CD4-positive, alpha-beta T cell treated with Interleukin-1 beta for 1 hour (primary cell): ENCODE data around the gene IMPDH2.
A peak's percentile ranks its signal among the peaks of the same experiment; 100 is the strongest.
"Not testable (repeated sequence)": the region's sequence is repeated elsewhere in the genome, so short reads cannot be mapped to it uniquely, and the experiment has no call there.

Experiments
- DNase-seq, 2 donors: peaks; one replicate each; pipeline ENCODE4 v3.0.0-alpha.2; 2020 to 2022

Gene IMPDH2

DNA sequence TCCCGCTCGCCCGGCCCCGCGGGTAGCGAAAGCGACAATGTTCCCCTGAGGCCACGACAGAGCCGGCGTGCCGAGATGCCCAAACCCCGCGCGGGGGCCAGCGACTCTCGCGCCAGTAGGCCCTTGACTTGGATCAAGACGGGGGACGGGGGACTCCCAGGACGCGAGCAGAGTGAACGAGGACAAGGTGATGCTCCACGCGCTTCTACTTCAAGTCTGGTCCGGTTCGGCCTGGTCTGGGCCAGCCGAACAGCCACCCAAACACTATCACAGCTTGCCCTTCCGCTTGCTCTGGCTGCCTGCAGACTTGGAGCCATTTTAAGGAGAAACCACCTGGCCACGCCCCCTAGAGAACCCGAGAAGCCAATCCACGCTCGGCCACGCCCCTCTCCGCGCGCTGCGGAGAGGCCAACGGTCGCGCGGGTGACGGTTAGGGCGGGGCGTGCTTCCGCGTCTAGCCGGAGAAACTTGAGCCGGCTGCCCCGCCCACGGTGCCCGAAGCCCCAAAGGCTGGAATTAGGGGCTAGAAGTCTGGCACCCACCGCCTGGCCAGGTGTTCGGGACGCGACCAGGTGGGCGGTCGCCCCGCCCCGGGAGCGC lies 7.9 kb downstream of the IMPDH2 start:
- peak; percentile 99 for DNase-seq

DNA sequence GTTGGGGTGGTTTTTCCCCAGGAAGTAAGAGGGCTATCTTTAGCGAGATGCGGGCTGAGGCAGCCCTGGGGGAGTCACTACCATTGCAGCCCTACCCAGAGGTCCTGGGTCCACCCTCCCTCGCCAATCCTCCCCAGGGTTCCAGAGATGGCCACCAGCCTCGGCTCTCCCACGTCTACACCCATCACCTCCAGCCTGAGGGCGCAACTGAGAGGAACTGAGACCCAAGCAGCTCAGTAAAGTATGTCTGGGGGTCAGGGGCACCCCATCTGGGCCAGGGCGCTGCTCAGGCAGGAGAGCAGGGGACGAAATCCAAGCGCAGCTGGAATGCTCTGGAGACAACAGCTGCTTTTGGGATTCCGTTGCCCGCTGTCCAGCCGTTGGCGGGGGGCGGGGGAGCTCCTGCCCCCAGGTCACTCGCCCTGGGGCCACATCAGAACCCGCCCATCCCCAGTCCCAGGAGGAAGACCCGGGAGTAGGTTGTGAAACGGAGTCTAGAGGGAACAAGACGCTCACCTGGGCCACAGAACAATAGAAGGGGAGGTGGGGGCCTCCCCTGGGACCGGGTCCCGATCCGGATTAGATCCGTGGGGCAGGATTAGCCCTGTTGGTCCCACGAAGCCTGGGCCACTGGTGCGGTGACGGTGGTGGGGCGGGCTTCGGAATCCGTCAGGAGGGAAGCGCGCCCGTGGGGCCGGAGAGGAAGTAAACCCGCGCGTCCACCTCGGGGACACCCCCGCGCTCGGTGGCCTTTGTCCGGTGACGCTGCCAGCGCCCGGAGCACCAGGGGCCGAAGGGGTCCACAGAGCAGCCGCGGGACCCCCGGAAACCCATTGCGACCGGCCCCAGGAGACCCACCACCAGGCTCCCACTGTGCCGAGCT lies 8.6 kb downstream of the IMPDH2 start:
- DNase-seq, result peak; percentile 42 to 54

DNA sequence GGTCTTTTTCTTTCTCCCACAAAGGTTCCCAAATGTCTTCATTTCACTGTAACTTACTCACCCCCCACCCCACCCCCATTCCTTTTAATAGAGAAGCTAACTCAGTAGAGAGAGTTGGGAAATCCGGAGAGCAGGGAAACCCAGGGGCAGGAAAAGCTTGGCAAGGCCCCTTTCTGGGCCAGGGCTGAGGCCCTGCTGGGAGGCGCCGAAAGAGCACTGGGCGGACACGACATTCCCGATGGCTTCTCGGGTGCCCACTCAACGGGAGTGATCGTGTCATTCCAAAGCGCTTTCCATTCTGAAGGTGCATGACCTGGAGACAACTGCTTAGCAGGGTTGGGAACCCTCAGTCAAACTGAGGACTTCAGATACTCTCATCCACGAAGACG lies 9.3 kb downstream of the IMPDH2 start:
- DNase-seq, result no peak

DNA sequence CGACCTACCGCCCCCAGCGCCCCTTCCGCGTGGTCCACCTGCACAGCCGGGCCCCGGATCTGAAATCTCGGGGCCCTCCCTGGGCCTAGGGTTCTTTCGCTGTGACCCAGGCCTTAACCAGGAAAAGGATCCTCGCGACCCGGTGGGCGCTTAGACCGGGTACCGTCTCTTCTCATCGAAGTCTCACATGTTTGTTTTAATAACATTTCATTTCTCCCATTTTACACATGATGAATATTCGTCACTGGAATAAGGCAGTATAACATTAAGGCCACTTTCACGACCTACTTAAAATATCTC lies 10.5 kb downstream of the IMPDH2 start:
- no peak for DNase-seq

- DNase-seq, result peak; percentile 51 to 68
Observed at GRCh38 chr3:49017971-49018706, 11.1 kb downstream of the IMPDH2 start, which contains the start of gene DALRD3. Gene DALRD3, minus strand, starts transcription at chr3:49018580. Its CDS starts 16 bp downstream, at chr3:49018564.

GRCh38 chr3:49017229-49017970 lies 11.8 kb downstream of the IMPDH2 start:
- no peak for DNase-seq

DNA sequence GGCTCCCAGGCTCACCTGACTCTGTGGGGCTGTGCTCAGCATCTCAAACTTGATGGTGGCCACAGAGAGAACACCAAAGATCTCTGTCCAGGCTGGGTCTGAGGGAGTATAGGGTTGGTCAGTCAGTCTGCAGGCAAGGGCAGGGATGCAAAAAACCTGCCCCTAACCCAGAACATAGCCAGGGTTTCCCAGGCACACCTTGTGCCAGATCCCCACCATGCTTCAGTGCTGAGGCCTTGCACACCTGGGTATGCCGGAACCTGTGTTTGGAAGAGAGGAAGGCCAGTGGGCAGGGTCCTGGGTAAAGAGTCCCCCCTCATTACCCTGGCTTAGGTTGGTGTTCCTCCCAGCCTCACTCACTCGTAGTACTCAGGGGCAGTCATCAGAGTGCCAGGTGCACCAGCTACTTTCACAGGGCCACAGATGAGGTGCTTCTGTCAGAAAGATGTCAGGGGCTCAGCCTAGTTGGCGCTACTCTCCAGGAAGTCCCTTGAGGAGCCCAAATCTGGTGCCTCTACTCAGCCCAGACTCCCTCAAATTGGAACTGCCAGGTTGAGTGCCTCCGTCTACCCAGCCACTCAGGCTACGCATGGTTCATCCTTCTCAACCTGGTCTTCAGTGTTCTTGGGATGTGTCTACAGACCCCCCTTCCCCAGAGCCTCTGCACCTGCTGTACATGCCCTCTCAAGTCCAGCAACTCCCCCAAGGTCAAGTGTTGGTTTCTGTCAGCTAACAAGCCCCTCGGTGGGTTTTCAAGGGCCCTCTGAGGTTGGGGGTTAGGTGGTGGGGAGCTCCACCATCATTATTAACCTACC lies 12.6 kb downstream of the IMPDH2 start:
- DNase-seq, result no peak

- no peak for DNase-seq
Observed at GRCh38 chr3:49015765-49016164, 13.4 kb downstream of the IMPDH2 start.

DNA sequence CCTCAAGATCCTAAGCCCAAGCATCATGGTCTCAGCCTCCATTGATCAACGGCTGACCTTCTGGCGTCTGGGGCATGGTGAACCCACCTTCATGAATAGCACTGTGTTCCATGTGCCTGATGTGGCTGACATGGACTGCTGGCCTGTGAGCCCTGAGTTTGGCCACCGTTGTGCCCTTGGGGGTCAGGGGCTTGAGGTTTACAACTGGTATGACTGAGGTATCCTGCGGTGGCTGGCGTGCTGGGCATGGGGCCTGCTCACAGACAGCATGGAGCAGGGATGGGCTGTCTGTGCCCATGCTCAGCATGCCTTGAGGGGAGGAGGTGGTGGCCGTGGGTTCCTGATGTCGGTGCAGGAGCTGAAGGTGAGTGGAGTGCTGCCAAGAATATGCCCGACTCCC lies 14.1 kb downstream of the IMPDH2 start:
- DNase-seq, result no peak

GRCh38 chr3:49013738-49014660 lies 15.2 kb downstream of the IMPDH2 start:
- peak; percentile 51 to 66 for DNase-seq

- DNase-seq, result no peak
Observed at GRCh38 chr3:49013113-49013737, 16.0 kb downstream of the IMPDH2 start.

GRCh38 chr3:49012441-49013017 lies 16.7 kb downstream of the IMPDH2 start:
- DNase-seq, result no peak

DNA sequence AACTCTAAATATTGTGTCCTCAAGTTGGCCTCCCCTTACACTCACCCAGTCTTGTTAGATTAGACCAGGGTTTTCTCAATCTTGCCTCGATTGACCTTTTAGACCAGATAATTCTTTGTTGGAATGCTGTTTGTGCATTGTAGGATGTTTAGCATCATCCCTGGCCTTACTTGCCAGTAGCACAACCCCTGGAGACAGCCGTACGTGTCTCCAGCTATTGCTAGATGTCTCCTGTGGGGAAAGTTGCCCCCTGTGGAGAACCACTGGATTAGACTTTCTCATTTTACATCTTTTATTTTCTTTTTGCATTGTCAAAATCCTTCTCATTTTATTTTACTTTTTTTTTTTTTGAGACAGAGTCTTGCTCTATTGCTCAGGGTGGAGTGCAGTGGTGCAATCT lies 19.8 kb downstream of the IMPDH2 start:
- DNase-seq, result no peak

DNA sequence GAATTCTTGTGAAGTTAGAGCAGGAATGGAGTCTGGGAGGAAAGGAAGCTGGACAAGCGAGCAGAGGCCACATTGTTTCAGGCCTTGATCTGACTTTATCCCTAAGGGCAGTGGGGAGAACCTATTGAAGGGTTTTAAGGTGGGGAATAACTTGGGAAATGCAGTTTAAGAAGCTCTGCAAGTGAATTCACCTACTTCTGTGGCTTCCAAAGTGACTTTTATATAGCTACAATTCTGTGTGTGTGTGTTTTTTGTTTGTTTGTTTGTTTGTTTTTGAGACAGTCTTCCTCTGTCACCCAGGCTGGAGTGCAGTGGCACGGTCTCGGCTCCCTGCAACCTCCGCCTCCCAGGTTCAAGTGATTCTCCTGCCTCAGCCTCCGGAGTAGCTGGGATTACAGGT lies 20.6 kb downstream of the IMPDH2 start:
- not testable (repeated sequence) for DNase-seq

GRCh38 chr3:49007771-49008528 lies 21.2 kb downstream of the IMPDH2 start:
- DNase-seq, result peak; percentile 89 to 92

GRCh38 chr3:49007068-49007770 lies 22.0 kb downstream of the IMPDH2 start, which contains the start of gene WDR6:
Gene WDR6, plus strand, starts transcription at chr3:49007391. Its CDS starts 41 bp downstream, at chr3:49007432.
- peak; percentile 97 to 98 for DNase-seq

DNA sequence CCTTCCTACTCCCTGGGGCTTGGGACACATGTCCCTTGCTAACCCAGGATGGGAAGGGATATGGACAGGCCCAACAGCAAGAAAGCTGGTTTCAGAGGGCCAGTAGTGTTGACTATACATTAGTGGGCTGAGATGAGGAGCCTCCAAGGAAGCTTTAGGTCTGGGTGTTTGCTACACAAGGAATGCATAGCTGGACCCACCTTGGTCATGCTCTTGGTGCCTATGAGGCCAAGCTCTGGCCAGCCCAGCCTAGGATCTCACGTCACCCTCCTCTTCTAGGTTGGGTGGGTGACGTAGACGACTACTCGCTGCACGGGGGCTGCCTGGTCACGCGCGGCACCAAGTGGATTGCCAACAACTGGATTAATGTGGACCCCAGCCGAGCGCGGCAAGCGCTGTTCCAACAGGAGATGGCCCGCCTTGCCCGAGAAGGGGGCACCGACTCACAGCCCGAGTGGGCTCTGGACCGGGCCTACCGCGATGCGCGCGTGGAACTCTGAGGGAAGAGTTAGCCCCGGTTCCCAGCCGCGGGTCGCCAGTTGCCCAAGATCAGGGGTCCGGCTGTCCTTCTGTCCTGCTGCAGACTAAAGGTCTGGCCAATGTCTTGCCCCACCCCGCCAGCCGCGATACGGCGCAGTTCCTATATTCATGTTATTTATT lies 22.7 kb downstream of the IMPDH2 start:
- no peak for DNase-seq

DNA sequence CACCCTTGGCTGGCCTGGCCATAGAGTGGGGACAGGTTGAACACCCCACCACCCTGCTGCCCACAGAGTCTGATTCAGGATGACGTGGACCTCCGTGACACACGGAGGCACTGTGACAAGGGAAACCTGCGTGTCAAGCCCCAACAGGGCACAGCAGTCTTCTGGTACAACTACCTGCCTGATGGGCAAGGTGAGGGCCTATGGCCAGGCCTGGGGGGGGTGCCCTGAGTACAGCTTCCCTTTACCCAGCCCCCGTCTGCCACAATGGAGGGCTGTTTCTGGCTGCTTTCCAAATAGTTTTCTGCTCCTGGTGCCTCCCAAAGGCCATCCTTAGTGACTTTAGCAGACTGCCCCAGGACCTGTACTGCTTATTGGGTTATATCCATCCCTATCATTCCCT lies 23.2 kb downstream of the IMPDH2 start:
- DNase-seq, result no peak
